MM.1S (cell line): ENCODE results near the gene MATR3.

Experiments used
- DNase-seq: peaks from one replicate; pipeline ENCODE4 v3.0.0-alpha.2; 2015
- H2AFZ ChIP-seq: fragments of 300-600 bp; sonication (generic); 2 replicates; pipeline ENCODE4 v1.6.0; 2016; ENCODE audit warnings: antibody characterized with exemption, low read length
- H3F3A ChIP-seq: fragments of 300-600 bp; sonication (generic); 2 replicates; pipeline ENCODE4 v1.6.1; 2016; ENCODE audit warnings: mild to moderate bottlenecking, antibody characterized with exemption, low read length, moderate library complexity, mixed read lengths; ENCODE audit not compliant: insufficient read depth
- H3K27ac ChIP-seq: fragments of 300-600 bp; sonication (generic); 2 replicates; pipeline ENCODE4 v1.5.1; 2016; ENCODE audit warnings: mild to moderate bottlenecking, low read length
- H3K27me3 ChIP-seq: fragments of 300-600 bp; sonication (generic); replicated peaks from 2 replicates; pipeline ENCODE4 v1.6.0; 2016; ENCODE audit warnings: low read length; ENCODE audit not compliant: insufficient read depth
- H3K36me3 ChIP-seq: fragments of 300-600 bp; sonication (generic); replicated peaks from 2 replicates; pipeline ENCODE4 v1.6.1; 2016; ENCODE audit warnings: mild to moderate bottlenecking, low read length, mixed read lengths; ENCODE audit not compliant: insufficient read depth
- H3K4me1 ChIP-seq: fragments of 300-600 bp; sonication (generic); 2 replicates; pipeline ENCODE4 v1.6.1; 2016; ENCODE audit warnings: low read length, mixed read lengths
- H3K4me2 ChIP-seq: fragments of 300-600 bp; sonication (generic); 2 replicates; pipeline ENCODE4 v1.6.0; 2016; ENCODE audit warnings: low read depth, low read length
- H3K4me3 ChIP-seq: fragments of 300-600 bp; sonication (generic); 2 replicates; pipeline ENCODE4 v1.5.1; 2016; ENCODE audit warnings: low read length, mixed read lengths
- H3K79me2 ChIP-seq: fragments of 300-600 bp; sonication (generic); 2 replicates; pipeline ENCODE4 v1.6.1; 2016; ENCODE audit warnings: mixed run types, low read length, mixed read lengths
- H3K9ac ChIP-seq: fragments of 300-600 bp; sonication (generic); 2 replicates; pipeline ENCODE4 v1.6.1; 2016; ENCODE audit warnings: low read length, mixed read lengths
- H3K9me2 ChIP-seq: fragments of 300-600 bp; sonication (generic); replicated peaks from 2 replicates; pipeline ENCODE4 v1.6.1; 2016; ENCODE audit warnings: mild to moderate bottlenecking, low read length, mixed read lengths; ENCODE audit not compliant: insufficient read depth
- H3K9me3 ChIP-seq: fragments of 300-600 bp; sonication (generic); replicated peaks from 2 replicates; pipeline ENCODE4 v1.6.1; 2016; ENCODE audit warnings: mild to moderate bottlenecking, low read length, mixed read lengths; ENCODE audit not compliant: insufficient read depth
- H4K20me1 ChIP-seq: fragments of 300-600 bp; sonication (generic); 2 replicates; pipeline ENCODE4 v1.6.1; 2016; ENCODE audit warnings: mild to moderate bottlenecking, low read length, moderate library complexity, mixed read lengths; ENCODE audit not compliant: insufficient read depth
- CTCF ChIP-seq: fragments of 300-600 bp; sonication (generic); IDR thresholded peaks from 2 replicates; pipeline ENCODE4 v1.5.1; 2016; ENCODE audit warnings: antibody characterized with exemption, low read length, mixed read lengths
- EZH2 ChIP-seq: fragments of 300-600 bp; sonication (generic); optimal IDR thresholded peaks from 2 replicates; pipeline ENCODE3; 2017; ENCODE audit warnings: low read depth, mild to moderate bottlenecking, antibody characterized with exemption, low read length, mixed read lengths
- EZH2phosphoT487 ChIP-seq: fragments of 300-600 bp; sonication (generic); IDR thresholded peaks from 2 replicates; pipeline ENCODE4 v1.6.1; 2018; ENCODE audit warnings: antibody characterized with exemption, low read length

The MATR3 gene

DNA sequence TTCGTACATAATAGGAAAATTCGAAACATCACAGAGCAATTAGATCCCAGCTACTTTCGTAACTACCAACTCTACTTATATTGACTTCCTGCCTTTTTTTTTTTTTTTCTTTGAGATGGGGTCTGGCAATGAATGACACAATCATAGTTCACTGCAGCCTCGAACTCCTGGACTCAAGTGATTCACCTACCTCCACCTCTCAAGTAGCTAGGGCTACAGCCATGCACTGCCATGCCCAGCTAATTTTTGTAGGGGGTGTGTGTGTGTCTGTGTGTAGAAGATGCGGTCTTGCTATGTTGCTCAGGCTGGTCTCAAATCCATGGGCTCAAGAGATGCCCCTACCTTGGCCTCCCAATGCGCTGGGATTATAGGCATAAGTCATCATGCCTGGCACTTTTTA is 42.3 kb downstream of the MATR3 start:
- no peak overlapping the region for H3K4me2 ChIP-seq
- H3K27ac ChIP-seq: no peak overlapping the region
- H4K20me1 ChIP-seq: no peaks in the 10 kb centered on the region
- no peak for TF ChIP-seq EZH2phosphoT487
- TF ChIP-seq EZH2: no peak
- TF ChIP-seq CTCF: no peak
- DNase-seq: no peak
- H2AFZ ChIP-seq: no peak overlapping the region
- 0 out of 2 replicates have a peak, but pooled peaks cover under 1% of the 10 kb centered on the region for H3K4me1 ChIP-seq
- H3K9me3 ChIP-seq: no peaks in the 10 kb centered on the region
- no peaks in the 10 kb centered on the region for H3K9me2 ChIP-seq
- no peaks in the 10 kb centered on the region for H3K79me2 ChIP-seq
- H3K4me3 ChIP-seq: no peak overlapping the region
- H3K27me3 ChIP-seq: no peaks in the 10 kb centered on the region
- no peak overlapping the region for H3K9ac ChIP-seq
- peaks cover 3% of the 10 kb centered on the region for H3K36me3 ChIP-seq
- peaks cover 13% of the 10 kb centered on the region for H3F3A ChIP-seq

DNA sequence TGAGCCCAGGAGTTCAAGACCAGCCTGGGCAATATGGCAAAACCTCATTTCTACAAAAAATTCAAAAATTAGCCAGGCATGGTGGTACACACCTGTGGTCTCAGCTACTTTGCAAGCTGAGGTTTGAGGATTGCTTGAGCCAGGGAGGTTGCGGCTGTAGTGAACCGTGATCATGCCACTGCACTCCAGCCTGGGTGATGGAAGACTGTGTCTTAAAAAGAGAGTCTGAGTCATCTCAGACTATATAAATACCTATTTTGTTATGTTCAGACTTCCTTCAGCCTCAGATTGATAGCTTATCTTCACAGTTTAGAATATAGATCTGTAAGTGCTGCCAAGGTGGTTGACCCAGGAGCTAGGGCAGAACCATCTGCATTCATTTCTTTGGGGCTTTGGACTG is 46.5 kb downstream of the MATR3 start:
- Histone ChIP-seq H3K36me3 (no peaks in the 10 kb centered on the region), H3K79me2 (peaks cover 34% of the 10 kb centered on the region), H3K27me3 (no peaks in the 10 kb centered on the region), H3K4me1 (0 out of 2 replicates have a peak, but pooled peaks cover 6% of the 10 kb centered on the region), H4K20me1 (no peaks in the 10 kb centered on the region; the same call in 1 of the 2 replicates), H3F3A (peaks cover 27% of the 10 kb centered on the region), H3K4me3 (no peak overlapping the region), H2AFZ (no peak overlapping the region), H3K9ac (no peak overlapping the region), H3K9me3 (no peaks in the 10 kb centered on the region), H3K27ac (no peak overlapping the region), H3K4me2 (no peak overlapping the region), H3K9me2 (no peaks in the 10 kb centered on the region)
- TF ChIP-seq CTCF (no peak), EZH2 (no peak), EZH2phosphoT487 (no peak)
- no peak for DNase-seq

- Histone ChIP-seq H3F3A (peaks cover 27% of the 10 kb centered on the region), H3K9me3 (no peaks in the 10 kb centered on the region), H3K9me2 (no peaks in the 10 kb centered on the region), H3K36me3 (no peaks in the 10 kb centered on the region), H2AFZ (peak overlapping the region; percentile 80), H4K20me1 (no peaks in the 10 kb centered on the region; the same call in 1 of the 2 replicates), H3K27ac (peak overlapping the region; percentile 93; the same call in 1 of the 2 replicates), H3K79me2 (peaks cover 46% of the 10 kb centered on the region), H3K27me3 (no peaks in the 10 kb centered on the region), H3K4me1 (0 out of 2 replicates have a peak, but pooled peaks cover 6% of the 10 kb centered on the region), H3K9ac (peak overlapping the region; percentile 92; the same call in 1 of the 2 replicates), H3K4me2 (peak overlapping the region; percentile 97), H3K4me3 (peak overlapping the region; percentile 91)
- TF ChIP-seq EZH2: no peak
- TF ChIP-seq EZH2phosphoT487: no peak
- no peak for TF ChIP-seq CTCF
- DNase-seq: no peak
These were observed 47.7 kb downstream of the MATR3 start for GRCh38 chr5:139341187-139341688.
